Right lobe of liver (tissue), 4 donors: ENCODE measurements around the gene MBNL2.

Experiments
- CTCF ChIP-seq, 4 donors: fragments of 200-600 bp in 3 of 4; fragments of 450-650 bp in 1 of 4; IDR thresholded peaks; one replicate each; pipeline versions ENCODE4 v1.5.1 to v1.8.0; 2016 to 2022; ENCODE audit warnings: antibody characterized with exemption in 4 of 4, mild to moderate bottlenecking in 2 of 4
- POLR2A ChIP-seq: fragments of 450-650 bp; IDR thresholded peaks from one replicate; pipeline ENCODE4 v1.6.1; 2017; ENCODE audit warnings: antibody characterized with exemption, mild to moderate bottlenecking
- donor health status: DM: no; HTN: no; CAD: no.
- donor health status: DM: no; HTN: no; CAD: no.
- donor health status: DM: no; HTN: yes; CAD: no.

GRCh38 chr13:97310809-97311436, 88.8 kb downstream of the MBNL2 start:
- TF ChIP-seq CTCF (IDR thresholded peaks at IDR 0.05) = no peak
- no peak for TF ChIP-seq POLR2A
